NK-92 (cell line): ENCODE data around the gene APOBEC4.

Experiments
- DNase-seq: peaks from one replicate; lab custom pipeline; 2025; ENCODE audit not compliant: unreplicated experiment; lab: John Stamatoyannopoulos, UW

Gene APOBEC4

GRCh38 chr1:183675381-183675780, 22.3 kb upstream of the APOBEC4 start:
- DNase-seq = no peak

- no peak for DNase-seq
Observed at GRCh38 chr1:183674886-183675285, 21.8 kb upstream of the APOBEC4 start.

DNA sequence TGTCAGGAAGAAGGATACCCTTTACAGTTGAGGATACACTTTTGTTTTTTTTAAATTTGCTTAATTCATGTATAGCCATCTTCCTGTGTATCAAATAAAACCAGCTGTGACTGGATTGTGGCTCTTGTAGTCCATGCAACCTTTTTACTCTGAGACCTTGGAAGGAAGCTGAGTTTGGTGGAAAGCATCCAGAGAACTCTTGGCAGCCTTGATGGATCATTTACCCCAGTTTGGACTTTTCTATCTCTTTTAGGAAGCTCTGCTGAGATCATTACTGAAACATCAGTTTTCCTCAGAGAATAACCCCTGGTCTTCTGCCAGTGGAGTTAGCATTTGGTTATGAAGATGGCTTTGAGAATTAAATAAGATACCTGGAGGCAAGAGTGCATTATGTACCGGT, 21.2 kb upstream of the APOBEC4 start:
- DNase-seq = no peak

DNA sequence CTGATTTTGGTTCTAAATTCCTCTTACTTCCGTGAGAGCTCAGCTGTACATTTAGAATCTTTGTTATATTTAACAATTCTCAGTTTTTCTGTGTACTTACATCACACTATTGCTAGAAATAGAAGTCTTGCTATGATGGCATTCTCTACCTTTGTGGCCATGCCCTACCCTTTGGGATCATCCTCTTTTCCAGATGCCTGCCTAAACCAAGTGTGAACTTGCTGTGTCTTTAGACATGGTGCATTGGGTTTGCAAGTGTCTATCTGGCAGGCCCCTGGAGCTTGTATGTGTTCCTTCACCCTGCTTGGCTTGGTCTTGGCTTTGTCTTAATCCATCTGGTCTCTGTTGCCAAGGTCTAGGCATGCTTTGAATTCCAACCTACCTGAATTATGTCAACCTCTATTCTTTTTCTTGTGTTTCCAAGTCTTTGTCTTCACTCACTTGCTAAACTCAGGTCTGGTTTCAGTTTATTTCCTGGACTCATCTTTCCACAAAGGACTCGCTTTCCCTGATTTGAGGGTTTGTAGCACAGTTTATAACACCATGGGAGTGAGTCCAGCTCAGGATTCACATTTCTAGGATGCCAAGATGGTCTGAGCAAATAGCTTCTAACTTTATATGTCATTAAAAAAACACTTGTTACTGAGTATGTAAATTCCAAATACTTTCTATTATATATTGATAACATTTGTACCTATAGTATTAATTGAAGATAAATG, 20.6 kb upstream of the APOBEC4 start:
- no peak for DNase-seq

- DNase-seq = no peak
Observed at GRCh38 chr1:183670169-183670568, 17.1 kb upstream of the APOBEC4 start.

DNA sequence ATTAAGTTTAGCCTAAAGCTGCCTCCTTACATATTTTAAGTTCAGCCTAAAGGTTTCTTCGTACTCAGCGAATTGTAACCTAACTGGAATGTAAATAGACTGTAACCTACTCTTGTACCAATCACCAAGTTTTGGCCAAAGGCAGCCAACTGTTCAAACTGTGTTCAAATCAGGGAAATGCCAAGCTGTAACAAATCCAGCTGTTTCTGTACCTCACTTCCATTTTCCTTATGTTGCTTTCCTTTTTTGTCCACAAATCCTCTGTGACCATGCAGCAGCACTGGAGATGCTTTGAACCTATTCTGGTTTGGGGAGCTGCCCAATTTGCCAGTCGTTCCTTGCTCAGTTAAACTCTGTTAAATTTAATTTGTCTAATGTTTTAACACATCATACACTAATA, 3.2 kb upstream of the APOBEC4 start:
- DNase-seq = no peak

DNA sequence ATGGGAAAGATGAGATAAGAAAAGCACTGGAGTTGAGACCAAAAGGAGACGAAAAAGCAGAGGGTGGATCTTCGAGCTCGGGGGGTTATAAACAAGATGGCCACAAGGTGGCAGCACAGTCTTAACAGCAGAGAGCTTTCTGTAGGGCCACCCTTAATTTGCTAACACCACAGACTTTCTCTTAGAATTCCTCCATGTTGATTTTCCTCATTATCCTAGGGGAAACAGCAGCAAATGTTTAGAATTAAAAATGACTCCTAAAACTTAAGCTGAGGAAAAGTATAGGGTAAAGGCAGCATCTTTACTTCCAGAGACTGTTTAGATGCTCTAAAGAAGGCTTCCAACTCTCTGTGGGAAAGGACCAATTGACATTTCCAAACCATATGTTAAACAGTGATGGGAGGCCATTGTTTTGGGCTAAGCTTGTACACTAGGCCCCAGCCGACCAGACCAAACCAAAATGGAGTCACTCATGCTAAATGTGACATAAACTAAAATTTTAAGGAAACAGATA, 2.5 kb upstream of the APOBEC4 start:
- no peak for DNase-seq

GRCh38 chr1:183654706-183655105, 1.6 kb upstream of the APOBEC4 start:
- no peak for DNase-seq

DNA sequence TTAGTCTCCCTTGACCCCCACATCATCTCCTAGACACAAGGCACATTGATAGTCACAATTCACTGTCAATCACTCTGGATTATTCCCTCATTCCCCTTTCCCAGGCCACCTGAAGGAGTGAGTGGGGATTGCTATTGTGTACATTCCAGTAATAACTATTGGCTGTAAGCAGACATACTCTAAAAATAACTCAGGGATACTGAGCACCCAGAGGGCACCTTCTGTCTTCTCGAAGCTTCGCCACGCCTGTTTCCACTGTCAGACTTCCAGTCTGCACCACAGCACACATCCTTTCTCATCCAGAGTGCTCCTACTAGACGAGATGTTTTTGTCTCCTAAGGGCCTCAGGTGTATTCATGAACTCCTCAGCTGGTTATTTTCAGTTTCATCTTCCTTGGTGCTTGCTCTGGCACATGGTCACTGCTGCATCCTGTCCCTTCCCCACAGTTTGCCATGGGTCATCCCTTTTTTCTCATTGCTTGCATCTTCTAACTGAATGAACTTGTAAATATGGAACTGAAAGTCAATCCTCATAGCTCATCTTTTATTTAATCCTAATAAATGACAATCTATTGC, 848 bp upstream of the APOBEC4 start:
- no peak for DNase-seq

DNA sequence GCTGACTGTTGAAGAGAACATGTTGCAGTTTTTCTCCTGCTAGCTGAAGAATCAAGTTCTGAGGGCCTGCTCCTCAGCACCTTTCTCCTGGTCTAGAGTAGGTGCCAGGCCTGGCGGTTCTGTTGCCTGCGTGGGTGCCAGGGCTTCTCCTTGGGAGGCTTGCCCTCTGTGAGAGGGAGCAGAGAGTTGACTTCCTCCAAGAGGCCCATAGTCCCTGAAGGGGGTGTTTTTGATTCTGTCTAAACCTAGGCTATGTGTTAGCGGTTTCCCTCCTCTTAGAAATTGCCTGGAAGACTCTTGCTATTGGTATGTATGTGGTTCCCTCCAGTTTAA, 312 bp upstream of the APOBEC4 start:
- DNase-seq = no peak

- DNase-seq = no peak
Observed at GRCh38 chr1:183652107-183652506, 1.0 kb downstream of the APOBEC4 start.

- no peak for DNase-seq
Observed at GRCh38 chr1:183651612-183652011, 1.5 kb downstream of the APOBEC4 start.

- no peak for DNase-seq
Observed at GRCh38 chr1:183648042-183648441, 5.1 kb downstream of the APOBEC4 start.

- no peak for DNase-seq
Observed at GRCh38 chr1:183646776-183647175, 6.3 kb downstream of the APOBEC4 start.

DNA sequence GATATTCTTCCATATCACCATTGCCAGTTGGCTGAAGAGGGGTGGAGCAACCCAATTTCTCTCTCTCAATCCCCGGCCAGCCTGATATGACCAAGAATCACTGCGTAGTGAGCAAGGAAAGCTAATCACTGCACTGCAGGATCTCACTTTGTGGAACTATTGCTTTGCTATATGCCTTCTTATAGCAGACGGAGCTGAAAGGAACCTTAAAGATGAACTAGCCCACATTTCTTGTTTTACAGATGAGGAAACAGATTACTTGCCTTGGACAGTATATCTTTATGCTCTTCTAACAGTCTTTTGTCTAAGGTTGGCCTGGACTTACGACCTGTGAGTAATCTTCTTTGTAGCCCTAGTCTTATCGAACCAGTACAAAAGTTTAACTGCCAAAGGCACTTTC, 7.6 kb downstream of the APOBEC4 start:
- DNase-seq = no peak

- no peak for DNase-seq
Observed at GRCh38 chr1:183642166-183642565, 10.9 kb downstream of the APOBEC4 start.

- DNase-seq = no peak
Observed at GRCh38 chr1:183640193-183640592, 12.9 kb downstream of the APOBEC4 start.

- DNase-seq = no peak
Observed at GRCh38 chr1:183638649-183639387, 14.3 kb downstream of the APOBEC4 start.

DNA sequence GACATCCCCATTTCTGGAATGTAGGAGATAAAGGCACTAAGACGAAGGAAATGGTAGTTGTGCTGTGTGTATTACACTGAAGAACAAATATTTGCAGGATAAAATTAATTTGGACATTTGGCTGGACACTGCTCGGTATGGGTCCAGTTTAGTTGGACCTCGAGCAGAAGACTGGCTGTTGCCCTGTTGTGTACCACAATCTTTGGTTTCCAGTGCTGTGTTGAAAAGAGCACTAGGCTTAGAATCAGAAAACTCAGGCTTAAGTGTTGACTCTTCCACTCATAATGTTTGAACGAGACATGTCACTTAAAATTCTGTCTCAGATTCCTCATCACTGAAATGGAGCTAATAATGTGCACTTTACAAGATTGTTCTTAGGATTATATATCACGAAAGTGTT, 16.3 kb downstream of the APOBEC4 start:
- DNase-seq = no peak

DNA sequence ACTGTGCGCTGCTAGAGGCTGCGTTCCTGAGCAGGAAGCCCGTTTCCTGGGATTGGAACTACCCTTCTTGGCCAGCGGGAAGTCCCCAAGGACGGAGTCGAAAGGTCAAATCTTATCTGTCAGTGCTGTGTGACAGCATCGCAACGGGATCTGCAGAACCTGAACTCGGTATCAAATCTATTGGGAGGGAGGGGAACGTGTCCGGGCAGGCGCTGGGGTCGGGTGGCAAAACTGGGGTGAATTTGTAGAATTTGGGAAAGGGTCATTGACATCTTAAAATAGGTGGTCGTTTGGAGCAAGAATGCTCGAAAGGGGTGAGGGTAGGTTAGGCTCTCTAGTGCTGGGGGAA, 16.8 kb downstream of the APOBEC4 start:
- DNase-seq = no peak

- peak; percentile 55 for DNase-seq
Observed at GRCh38 chr1:183635606-183636333, 17.3 kb downstream of the APOBEC4 start, which contains the start of gene ARPC5. Gene ARPC5, minus strand, starts transcription at chr1:183635783. Its CDS starts 124 bp downstream, at chr1:183635659.
